SIG-M5 (cell line): ENCODE results near the gene EDAR.

Experiments used
- DNase-seq: peaks from one replicate; lab custom pipeline; 2025; lab: John Stamatoyannopoulos, UW

The EDAR gene

DNA sequence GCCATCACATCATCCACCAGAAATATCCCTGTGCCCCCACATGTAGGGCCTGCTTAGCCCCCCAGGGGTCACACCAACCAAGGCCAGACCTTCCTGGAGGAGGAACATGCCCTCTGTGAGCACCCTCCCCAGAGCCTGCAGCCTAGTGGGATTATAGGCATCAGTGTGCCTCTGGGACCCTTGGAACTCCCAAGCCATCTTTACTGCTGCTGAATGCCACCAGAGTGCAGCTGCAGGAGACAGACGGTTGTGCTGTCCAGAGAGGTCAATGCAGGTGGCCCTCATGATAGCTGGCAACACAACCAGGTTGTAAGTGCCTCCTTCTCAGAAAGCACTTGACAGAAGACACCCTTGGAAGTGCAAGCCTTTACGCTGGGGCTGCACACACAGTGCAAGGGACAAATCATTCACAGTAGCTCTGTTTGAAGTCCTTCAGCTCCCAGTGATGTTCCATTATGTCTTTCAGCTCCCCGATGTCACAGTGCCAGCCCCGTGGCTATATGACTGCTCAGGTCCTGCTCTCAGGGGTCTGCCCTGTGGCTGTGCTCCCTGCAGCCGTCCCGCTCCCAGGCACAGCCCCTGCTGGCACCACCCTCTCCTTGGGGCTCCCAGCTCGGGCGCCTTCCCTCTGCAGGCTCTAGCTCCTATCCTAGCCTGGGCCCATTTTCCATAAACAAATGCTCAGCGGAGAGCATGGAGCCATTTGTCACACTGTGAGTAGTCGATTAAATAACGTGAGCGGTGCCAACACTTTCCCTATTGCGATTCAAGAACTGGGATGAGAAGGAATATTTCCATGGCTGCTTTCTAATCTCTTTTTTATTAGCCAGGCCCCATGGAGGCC lies 65.1 kb downstream of the EDAR start:
- no peak for DNase-seq

GRCh38 chr2:108923019-108923700 lies 65.9 kb downstream of the EDAR start:
- no peak for DNase-seq

GRCh38 chr2:108922141-108922915 lies 66.7 kb downstream of the EDAR start:
- no peak for DNase-seq

GRCh38 chr2:108921096-108922030 lies 67.7 kb downstream of the EDAR start:
- no peak for DNase-seq

GRCh38 chr2:108920686-108921085 lies 68.3 kb downstream of the EDAR start:
- DNase-seq, result no peak

GRCh38 chr2:108919571-108920373 lies 69.2 kb downstream of the EDAR start:
- DNase-seq, result no peak

- DNase-seq, result no peak
Measured at GRCh38 chr2:108918941-108919341, 70.1 kb downstream of the EDAR start.

GRCh38 chr2:108918156-108918874 lies 70.7 kb downstream of the EDAR start:
- DNase-seq, result no peak

- DNase-seq, result no peak
Measured at GRCh38 chr2:108917526-108917925, 71.5 kb downstream of the EDAR start.

- DNase-seq, result no peak
Measured at GRCh38 chr2:108916796-108917421, 72.1 kb downstream of the EDAR start.

- DNase-seq, result no peak
Measured at GRCh38 chr2:108916122-108916795, 72.8 kb downstream of the EDAR start.

DNA sequence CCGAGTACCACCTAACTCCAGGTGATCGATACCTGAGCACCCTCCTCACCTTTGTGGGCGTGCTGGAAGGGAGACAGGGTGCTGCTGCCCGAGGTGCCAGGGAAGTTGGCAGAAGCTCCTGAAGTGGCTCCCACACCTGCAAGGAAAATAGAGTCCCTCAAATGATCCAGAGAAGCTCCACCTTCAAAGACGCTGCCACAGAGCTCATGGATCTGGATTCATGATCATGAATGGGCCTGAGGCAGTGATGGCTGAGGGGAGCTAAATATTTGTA lies 76.5 kb downstream of the EDAR start:
- no peak for DNase-seq

GRCh38 chr2:108911807-108912628 lies 77.0 kb downstream of the EDAR start:
- no peak for DNase-seq

DNA sequence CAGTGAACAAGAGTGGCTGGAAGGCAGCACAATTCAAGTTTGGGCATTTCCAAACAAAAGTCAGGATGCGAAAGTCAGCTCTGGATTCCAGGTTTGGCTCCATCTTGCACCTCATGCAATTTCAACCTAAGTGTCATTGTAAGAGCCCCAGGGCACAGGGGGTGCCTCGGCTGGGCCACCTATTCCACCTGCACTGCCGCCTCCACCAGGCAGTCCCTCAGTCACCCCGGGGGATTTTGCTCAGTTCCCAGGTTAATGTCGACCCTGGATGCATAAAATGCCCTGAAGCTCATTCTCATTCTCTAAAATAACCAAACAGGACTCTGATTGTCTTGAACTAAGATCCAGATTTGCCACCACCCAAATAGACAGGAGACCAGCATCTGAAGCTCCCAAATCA lies 77.6 kb downstream of the EDAR start:
- no peak for DNase-seq

DNA sequence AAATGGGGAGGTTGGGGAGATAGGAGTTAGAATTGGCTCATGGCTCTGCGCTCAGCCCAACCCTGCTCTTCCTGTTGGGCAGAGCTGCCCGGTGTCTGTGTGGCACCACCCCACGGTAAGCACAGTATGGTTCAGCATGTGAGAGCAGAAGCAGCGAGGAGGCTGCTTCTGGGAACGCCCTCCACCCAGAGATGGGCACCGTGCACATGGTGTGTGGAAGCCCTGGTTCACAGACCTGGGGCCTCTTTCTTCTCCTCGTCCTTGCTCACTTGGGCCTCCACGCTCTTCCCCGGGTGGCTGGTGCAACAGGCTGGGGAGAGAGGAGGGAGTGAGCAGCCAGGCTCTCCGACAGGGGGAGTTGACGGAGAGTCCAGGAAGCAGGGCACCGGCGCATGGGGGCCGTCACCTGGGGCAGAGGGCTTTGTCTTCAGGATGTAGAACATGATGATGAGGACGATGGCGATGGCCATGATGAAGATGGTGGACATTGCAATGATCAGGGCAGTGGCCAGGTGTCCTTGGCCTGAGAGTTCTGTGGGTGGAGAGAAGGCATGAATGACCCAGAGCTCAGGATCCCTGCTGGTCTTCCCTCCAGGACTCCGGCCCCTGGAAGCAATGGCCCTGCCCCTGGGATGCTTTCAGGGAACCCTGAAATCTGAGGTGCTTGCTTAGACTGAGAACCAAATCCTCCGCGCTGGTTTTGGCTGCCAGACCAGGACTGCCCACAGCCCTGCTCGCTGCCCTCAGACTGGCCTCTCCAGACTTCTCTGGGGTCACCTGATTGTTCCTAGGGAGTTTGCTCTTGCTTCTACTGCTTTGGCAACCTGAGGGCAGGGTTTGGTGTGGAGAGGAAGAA lies 78.3 kb downstream of the EDAR start:
- DNase-seq, result no peak

DNA sequence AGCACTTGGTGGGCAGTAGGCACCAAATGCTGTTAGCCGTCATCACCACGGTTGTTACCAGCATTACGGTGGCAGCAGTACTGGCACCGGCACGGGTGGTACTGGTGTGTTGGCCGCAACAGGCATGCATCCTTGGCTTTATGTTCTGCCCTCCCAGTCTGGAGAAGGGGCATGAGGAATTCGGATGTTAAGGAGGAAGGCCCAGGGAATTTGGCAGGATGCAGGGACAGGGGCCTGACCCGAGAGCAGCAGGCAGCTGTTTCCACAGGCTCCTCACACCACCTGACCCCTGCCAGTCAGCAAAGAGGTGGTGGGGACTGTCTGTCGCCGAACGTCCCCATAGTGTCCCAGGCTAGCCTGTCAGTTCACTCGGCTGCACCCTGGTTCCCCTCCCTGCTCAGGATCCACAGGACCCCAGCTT lies 79.0 kb downstream of the EDAR start:
- DNase-seq, result no peak

- DNase-seq, result no peak
Measured at GRCh38 chr2:108909275-108909823, 79.7 kb downstream of the EDAR start.
